T-helper 1 cell treated with Interleukin-12 subunit alpha and Interleukin-12 subunit beta and Interleukin-4 antibody, amounts not matched to agents 30 μg/mL and 1 μg/mL, for 36 hours (primary cell): ENCODE results near the gene TENM4.

Source experiments
- H3K27ac Mint-ChIP-seq: one replicate; pipeline ENCODE4 v1.8.0; 2021; ENCODE audit warnings: mild to moderate bottlenecking, mixed read lengths
- H3K27me3 Mint-ChIP-seq: one replicate; pipeline ENCODE4 v1.8.0; 2021; ENCODE audit warnings: low read depth, mixed read lengths
- H3K36me3 Mint-ChIP-seq: one replicate; pipeline ENCODE4 v1.8.0; 2021; ENCODE audit warnings: low read depth, mixed read lengths
- H3K4me1 Mint-ChIP-seq: one replicate; pipeline ENCODE4 v1.8.0; 2021; ENCODE audit warnings: low read depth, mixed read lengths
- H3K4me3 Mint-ChIP-seq: one replicate; pipeline ENCODE4 v1.8.0; 2021; ENCODE audit warnings: mild to moderate bottlenecking, moderate library complexity, mixed read lengths
- H3K9me3 Mint-ChIP-seq: one replicate; pipeline ENCODE4 v1.8.0; 2021; ENCODE audit warnings: mixed read lengths

Gene TENM4

DNA sequence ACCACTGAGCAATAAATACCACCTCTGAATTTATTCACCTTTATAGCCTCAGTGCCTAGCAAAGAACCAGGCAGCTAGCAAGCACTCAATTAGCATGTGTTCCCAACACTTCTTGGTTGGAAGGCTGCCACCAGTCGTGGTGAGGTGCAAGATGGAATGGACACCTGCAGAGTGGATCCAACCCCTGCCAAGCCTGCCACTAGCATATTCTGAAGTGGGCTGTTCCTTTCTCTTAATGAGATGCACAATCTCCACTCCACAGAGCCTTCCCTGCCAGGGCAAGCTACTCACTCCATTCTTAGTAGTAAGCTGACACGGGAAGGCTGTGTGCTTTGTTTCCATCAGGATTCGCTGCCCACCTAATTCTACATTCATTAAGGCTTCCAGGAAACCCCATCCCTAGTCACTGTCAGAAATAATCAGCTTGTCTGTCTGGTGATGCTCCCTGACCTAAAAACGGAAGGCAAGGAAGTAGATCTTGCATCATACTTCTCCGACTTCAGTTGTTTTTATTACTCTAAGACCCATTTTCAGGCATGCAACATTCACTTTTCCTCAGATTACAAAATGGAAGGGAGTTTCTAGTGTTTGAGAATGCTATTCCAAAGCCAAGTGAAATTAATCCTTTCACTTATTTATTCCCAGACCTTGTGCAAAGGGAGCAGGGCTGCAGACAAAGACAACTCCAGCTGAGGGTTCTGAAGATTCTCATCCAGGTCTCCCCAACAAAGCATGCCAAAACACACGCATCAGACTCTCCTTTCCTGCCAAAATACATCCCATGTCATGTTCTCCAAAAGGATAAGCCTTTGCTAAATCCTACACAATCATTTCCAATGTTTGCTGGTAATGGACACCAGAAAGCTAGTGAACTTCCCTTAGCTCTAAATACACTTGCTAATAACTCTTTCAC is 128.0 kb downstream of the TENM4 start:
- Mint-ChIP-seq H3K9me3 (no peaks in the 10 kb centered on the region), H3K27ac (no peak overlapping the region), H3K27me3 (no peaks in the 10 kb centered on the region), H3K36me3 (no peaks in the 10 kb centered on the region), H3K4me1 (no peaks in the 10 kb centered on the region), H3K4me3 (no peak overlapping the region)

GRCh38 chr11:79311461-79311860 is 129.4 kb downstream of the TENM4 start:
- Mint-ChIP-seq H3K27ac (no peak overlapping the region), H3K9me3 (no peaks in the 10 kb centered on the region), H3K36me3 (no peaks in the 10 kb centered on the region), H3K4me3 (no peak overlapping the region), H3K27me3 (no peaks in the 10 kb centered on the region), H3K4me1 (no peaks in the 10 kb centered on the region)

DNA sequence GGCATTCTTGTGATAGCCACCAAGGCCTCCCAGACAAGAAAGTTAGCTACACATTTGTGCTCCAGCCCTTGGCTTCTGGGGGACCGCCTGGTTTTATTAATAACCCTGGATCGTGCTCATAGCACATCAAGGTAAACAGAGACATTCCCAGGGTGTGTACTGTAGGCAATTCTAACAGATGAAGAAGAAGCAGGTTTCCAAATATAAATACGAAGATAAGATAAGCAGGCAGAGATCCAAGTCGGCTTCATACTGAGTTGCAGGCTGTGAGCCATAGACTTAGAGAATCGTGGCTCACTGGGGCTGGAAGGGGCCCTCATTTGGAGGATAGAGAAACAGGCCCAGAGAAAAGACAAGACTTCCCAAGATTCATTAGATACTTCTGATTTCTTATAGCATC is 131.4 kb downstream of the TENM4 start:
- H3K9me3 Mint-ChIP-seq, result no peaks in the 10 kb centered on the region
- no peak overlapping the region for H3K4me3 Mint-ChIP-seq
- H3K27ac Mint-ChIP-seq, result no peak overlapping the region
- peaks cover 4% of the 10 kb centered on the region for H3K4me1 Mint-ChIP-seq
- no peaks in the 10 kb centered on the region for H3K27me3 Mint-ChIP-seq
- H3K36me3 Mint-ChIP-seq, result no peaks in the 10 kb centered on the region

DNA sequence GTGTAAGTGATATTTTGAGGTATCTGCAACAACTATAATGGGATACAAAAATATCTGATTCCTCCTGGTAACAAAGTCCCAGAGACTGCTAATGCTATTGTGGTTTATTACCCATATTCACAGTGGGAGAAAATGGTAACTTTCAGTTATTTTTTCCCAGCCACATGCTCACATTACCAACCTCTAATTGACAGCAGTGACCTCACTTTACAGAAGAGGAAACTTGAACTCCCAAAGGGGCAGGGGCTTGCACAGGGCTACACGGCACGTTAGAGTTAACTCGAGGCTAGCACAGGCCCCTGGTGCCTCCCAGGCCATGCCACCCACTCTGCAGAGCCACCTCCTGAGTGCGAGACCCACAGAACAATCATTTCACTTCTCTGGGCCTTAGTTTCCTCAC is 132.4 kb downstream of the TENM4 start:
- Mint-ChIP-seq H3K9me3 (no peaks in the 10 kb centered on the region), H3K27me3 (no peaks in the 10 kb centered on the region), H3K27ac (no peak overlapping the region), H3K4me3 (no peak overlapping the region), H3K4me1 (peaks cover 4% of the 10 kb centered on the region), H3K36me3 (no peaks in the 10 kb centered on the region)

- Mint-ChIP-seq H3K36me3 (no peaks in the 10 kb centered on the region), H3K27me3 (no peaks in the 10 kb centered on the region), H3K9me3 (no peaks in the 10 kb centered on the region), H3K4me3 (no peak overlapping the region), H3K4me1 (peaks cover 4% of the 10 kb centered on the region), H3K27ac (peak overlapping the region; percentile 8)
Observed at GRCh38 chr11:79304599-79305212, 136.1 kb downstream of the TENM4 start.

DNA sequence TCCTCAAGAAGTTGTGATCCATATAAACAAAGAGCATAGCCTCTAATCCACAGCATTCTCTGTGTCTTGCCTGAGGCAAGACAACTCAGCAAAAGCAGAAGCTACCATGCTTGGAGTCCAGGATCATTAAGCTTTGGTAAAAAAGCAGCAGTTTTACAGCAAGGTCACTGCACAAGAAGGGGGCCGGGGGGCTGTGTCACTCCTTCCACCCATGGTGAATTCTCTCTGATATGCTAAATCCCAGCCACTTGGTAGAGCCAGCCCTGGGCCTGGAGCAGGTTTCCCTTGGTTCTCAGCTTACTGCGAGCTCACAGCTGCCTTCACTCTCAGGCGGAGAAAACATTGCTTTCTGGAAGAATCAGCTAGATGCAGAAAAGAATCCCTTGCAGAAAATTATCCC is 144.7 kb downstream of the TENM4 start:
- no peak overlapping the region for H3K4me3 Mint-ChIP-seq
- H3K27ac Mint-ChIP-seq, result no peak overlapping the region
- H3K4me1 Mint-ChIP-seq, result no peaks in the 10 kb centered on the region
- H3K36me3 Mint-ChIP-seq, result no peaks in the 10 kb centered on the region
- H3K27me3 Mint-ChIP-seq, result no peaks in the 10 kb centered on the region
- H3K9me3 Mint-ChIP-seq, result no peaks in the 10 kb centered on the region

- Mint-ChIP-seq H3K9me3 (no peaks in the 10 kb centered on the region), H3K4me1 (no peaks in the 10 kb centered on the region), H3K36me3 (no peaks in the 10 kb centered on the region), H3K27ac (no peak overlapping the region), H3K4me3 (no peak overlapping the region), H3K27me3 (no peaks in the 10 kb centered on the region)
Observed at GRCh38 chr11:79294845-79295731, 145.7 kb downstream of the TENM4 start.

GRCh38 chr11:79291948-79292347 is 148.9 kb downstream of the TENM4 start:
- Mint-ChIP-seq H3K27ac (no peak overlapping the region), H3K4me3 (no peak overlapping the region), H3K4me1 (no peaks in the 10 kb centered on the region), H3K36me3 (no peaks in the 10 kb centered on the region), H3K27me3 (no peaks in the 10 kb centered on the region), H3K9me3 (no peaks in the 10 kb centered on the region)

- H3K9me3 Mint-ChIP-seq, result no peaks in the 10 kb centered on the region
- no peak overlapping the region for H3K27ac Mint-ChIP-seq
- no peaks in the 10 kb centered on the region for H3K27me3 Mint-ChIP-seq
- H3K4me1 Mint-ChIP-seq, result no peaks in the 10 kb centered on the region
- no peaks in the 10 kb centered on the region for H3K36me3 Mint-ChIP-seq
- no peak overlapping the region for H3K4me3 Mint-ChIP-seq
Observed at GRCh38 chr11:79290761-79291160, 150.1 kb downstream of the TENM4 start.

DNA sequence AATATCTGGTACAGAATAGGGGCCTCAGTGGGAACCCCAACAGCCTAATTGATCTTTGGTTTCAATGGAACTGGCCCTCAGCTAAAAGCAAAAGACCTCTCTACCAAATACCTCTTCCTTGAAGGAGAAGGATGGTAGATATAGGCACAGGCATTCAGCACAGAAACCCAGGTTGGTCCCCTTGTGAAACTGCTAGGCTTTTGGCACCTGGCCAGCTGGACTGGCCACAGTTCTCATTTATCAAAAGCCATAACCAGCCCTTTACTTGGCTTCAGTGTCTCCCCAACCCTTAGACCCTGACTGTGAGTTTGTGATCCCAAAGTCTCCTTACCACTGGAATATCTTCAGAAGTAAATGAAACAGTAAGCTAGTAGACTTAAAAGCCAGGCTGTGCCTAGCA is 152.9 kb downstream of the TENM4 start:
- no peak overlapping the region for H3K4me3 Mint-ChIP-seq
- peaks cover 5% of the 10 kb centered on the region for H3K9me3 Mint-ChIP-seq
- no peak overlapping the region for H3K27ac Mint-ChIP-seq
- no peaks in the 10 kb centered on the region for H3K4me1 Mint-ChIP-seq
- no peaks in the 10 kb centered on the region for H3K36me3 Mint-ChIP-seq
- no peaks in the 10 kb centered on the region for H3K27me3 Mint-ChIP-seq

- Mint-ChIP-seq H3K4me1 (no peaks in the 10 kb centered on the region), H3K27me3 (no peaks in the 10 kb centered on the region), H3K4me3 (no peak overlapping the region), H3K36me3 (no peaks in the 10 kb centered on the region), H3K27ac (no peak overlapping the region), H3K9me3 (peaks cover 5% of the 10 kb centered on the region)
Observed at GRCh38 chr11:79285756-79286155, 155.1 kb downstream of the TENM4 start.

DNA sequence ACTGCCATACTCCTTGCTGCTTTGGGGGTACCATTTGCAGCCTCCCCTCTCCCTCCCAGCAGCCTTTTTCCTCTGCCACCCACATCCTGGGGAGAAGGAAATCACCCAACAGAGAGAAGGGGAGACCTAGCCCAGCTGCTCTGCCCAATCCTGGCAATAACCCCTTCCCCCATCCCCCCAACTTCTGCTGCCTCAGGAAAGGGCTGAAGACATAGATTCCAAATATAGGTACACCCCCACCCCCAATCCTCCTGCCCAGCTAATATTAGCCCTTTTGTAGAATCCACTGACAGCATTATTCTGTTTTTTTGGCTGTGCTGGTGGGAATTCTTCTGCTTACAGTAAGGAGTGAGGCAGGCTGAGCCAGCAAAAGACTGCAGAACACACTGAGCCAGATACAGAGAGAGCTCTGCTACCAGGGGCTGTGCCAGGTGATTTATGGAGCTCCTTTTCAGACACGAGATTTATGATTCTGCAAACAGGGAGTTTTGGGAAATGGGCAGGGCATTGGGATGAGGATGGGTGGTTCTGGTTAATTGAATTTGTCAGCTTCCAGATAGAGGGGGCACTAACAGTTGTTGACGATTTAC is 164.0 kb downstream of the TENM4 start:
- no peak overlapping the region for H3K4me3 Mint-ChIP-seq
- no peaks in the 10 kb centered on the region for H3K27me3 Mint-ChIP-seq
- no peaks in the 10 kb centered on the region for H3K36me3 Mint-ChIP-seq
- no peak overlapping the region for H3K27ac Mint-ChIP-seq
- H3K4me1 Mint-ChIP-seq, result no peaks in the 10 kb centered on the region
- no peaks in the 10 kb centered on the region for H3K9me3 Mint-ChIP-seq

GRCh38 chr11:79274636-79275331 is 166.0 kb downstream of the TENM4 start:
- H3K4me3 Mint-ChIP-seq, result no peak overlapping the region
- no peak overlapping the region for H3K27ac Mint-ChIP-seq
- no peaks in the 10 kb centered on the region for H3K4me1 Mint-ChIP-seq
- no peaks in the 10 kb centered on the region for H3K9me3 Mint-ChIP-seq
- H3K36me3 Mint-ChIP-seq, result no peaks in the 10 kb centered on the region
- H3K27me3 Mint-ChIP-seq, result no peaks in the 10 kb centered on the region

DNA sequence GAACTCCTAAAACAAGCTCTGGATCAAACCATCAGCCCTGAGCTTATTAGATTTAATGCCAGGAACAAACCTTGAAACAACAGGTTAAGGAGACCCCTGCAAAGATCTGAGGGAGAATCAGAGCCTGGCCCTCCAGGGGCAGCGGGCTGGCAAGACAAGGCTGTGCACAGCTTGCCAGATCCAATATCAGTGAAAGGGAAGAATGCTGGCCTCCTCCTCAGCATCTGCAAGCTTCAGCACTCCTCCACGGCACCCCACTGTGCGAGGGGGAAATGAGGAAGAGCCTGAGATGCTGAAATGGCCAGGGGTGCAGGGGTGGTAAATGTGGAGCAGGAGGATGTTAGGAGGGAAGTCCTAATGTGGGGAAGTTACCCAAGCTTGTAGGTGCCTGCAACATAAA is 167.0 kb downstream of the TENM4 start:
- Mint-ChIP-seq H3K36me3 (no peaks in the 10 kb centered on the region), H3K4me1 (no peaks in the 10 kb centered on the region), H3K9me3 (no peaks in the 10 kb centered on the region), H3K4me3 (no peak overlapping the region), H3K27ac (no peak overlapping the region), H3K27me3 (no peaks in the 10 kb centered on the region)
